Upper lobe of left lung (tissue), 4 donors: ENCODE measurements around the gene DUOXA1.

ENCODE experiments used
- EP300 ChIP-seq, 4 donors: sonication (generic); formaldehyde crosslinking; IDR thresholded peaks; one replicate each; pipeline ENCODE4 v1.5.1; 2017; ENCODE audit warnings: antibody characterized with exemption in 4 of 4, control low read depth in 2 of 4
- TF ChIP-seq, protein P1 (sequence below), 6 experiments: fragments of 450-650 bp in 4 of 6; fragments of 200-600 bp in 2 of 6; sonication (generic) in 2 of 6; IDR thresholded peaks; one replicate each; pipeline ENCODE4 v1.5.1; 2016 to 2019; ENCODE audit warnings: antibody characterized with exemption in 6 of 6

DNA sequence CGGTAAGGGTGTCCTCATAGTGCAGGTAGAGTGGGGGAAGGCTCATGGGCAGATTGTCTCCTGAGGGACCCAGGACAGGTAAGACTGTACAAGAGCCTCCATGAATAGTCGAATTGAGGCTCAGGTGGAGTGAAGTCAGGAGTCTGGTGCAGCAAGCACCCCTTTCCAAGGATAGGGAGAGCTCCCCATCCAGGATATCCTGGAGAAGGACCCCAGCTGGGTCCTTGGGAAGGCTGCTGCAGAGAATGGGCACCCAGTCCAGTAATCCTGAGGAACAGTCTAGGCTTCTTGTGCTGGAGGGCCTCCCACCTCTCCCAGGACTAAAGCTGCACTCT lies 15.0 kb downstream of the DUOXA1 start:
- TF ChIP-seq, protein P1, sequence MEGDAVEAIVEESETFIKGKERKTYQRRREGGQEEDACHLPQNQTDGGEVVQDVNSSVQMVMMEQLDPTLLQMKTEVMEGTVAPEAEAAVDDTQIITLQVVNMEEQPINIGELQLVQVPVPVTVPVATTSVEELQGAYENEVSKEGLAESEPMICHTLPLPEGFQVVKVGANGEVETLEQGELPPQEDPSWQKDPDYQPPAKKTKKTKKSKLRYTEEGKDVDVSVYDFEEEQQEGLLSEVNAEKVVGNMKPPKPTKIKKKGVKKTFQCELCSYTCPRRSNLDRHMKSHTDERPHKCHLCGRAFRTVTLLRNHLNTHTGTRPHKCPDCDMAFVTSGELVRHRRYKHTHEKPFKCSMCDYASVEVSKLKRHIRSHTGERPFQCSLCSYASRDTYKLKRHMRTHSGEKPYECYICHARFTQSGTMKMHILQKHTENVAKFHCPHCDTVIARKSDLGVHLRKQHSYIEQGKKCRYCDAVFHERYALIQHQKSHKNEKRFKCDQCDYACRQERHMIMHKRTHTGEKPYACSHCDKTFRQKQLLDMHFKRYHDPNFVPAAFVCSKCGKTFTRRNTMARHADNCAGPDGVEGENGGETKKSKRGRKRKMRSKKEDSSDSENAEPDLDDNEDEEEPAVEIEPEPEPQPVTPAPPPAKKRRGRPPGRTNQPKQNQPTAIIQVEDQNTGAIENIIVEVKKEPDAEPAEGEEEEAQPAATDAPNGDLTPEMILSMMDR (IDR thresholded peaks at IDR 0.05), result no peak
- no peak for TF ChIP-seq EP300 (IDR thresholded peaks at IDR 0.05)
